H1 (cell line): ENCODE data around the gene SP8. TPM values are rescaled to one million over a fixed set of nuclear protein-coding genes. Genes with fewer than 3 reads are reported as not detected.

Experiments
- ASH2L ChIP-seq: fragments of 200-600, 300-600 bp; sonication (generic); IDR thresholded peaks from one replicate; pipeline ENCODE4 v1.7.1; 2017; ENCODE audit warnings: low read length
- ATF3 ChIP-seq: IDR thresholded peaks from 2 replicates; pipeline ENCODE4 v1.6.1; 2011; ENCODE audit warnings: low read depth, mild to moderate bottlenecking, low read length; ENCODE audit not compliant: insufficient read depth
- HDAC6 ChIP-seq: IDR thresholded peaks from one replicate; pipeline ENCODE4 v1.7.1; 2012; ENCODE audit warnings: low read depth, mild to moderate bottlenecking, inconsistent platforms, low read length, moderate library complexity
- MAFK ChIP-seq: IDR thresholded peaks from 2 replicates; pipeline ENCODE4 v1.6.1; 2012; ENCODE audit warnings: low read depth, mild to moderate bottlenecking, improper control_type of control experiment, low read length
- PHF8 ChIP-seq: fragments of 200-600 bp; sonication (generic); conservative IDR thresholded peaks from 2 replicates; pipeline ENCODE4 v1.7.1; 2012; ENCODE audit warnings: low read depth, mild to moderate bottlenecking, inconsistent platforms, low read length, moderate library complexity
- RXRA ChIP-seq: IDR thresholded peaks from 2 replicates; pipeline ENCODE4 v1.6.1; 2011; ENCODE audit warnings: low read depth, mild to moderate bottlenecking, low read length, moderate library complexity; ENCODE audit not compliant: insufficient read depth
- SP2 ChIP-seq: IDR thresholded peaks from 2 replicates; pipeline ENCODE4 v1.6.1; 2012; ENCODE audit warnings: mild to moderate bottlenecking, low read length, inconsistent platforms
- SP4 ChIP-seq: IDR thresholded peaks from 2 replicates; pipeline ENCODE4 v1.6.1; 2012; ENCODE audit warnings: low read length, inconsistent platforms
- TCF12 ChIP-seq: IDR thresholded peaks from 2 replicates; pipeline ENCODE4 v1.6.1; 2011; ENCODE audit warnings: low read depth, mild to moderate bottlenecking, low read length
- YY1 ChIP-seq: IDR thresholded peaks from 2 replicates; pipeline ENCODE4 v1.6.1; 2011; ENCODE audit warnings: low read depth, mild to moderate bottlenecking, low read length
- polyA plus RNA-seq, 7 experiments: library from polyadenylated mRNA; depleted of rRNA in 3 of 7; stranded (reverse) in 5 of 7; unstranded in 2 of 7; fragments of >200 nt in 5 of 7; fragments of 200-250 nt in 2 of 7; gene quantifications; 1 replicate in 5 of 7; 2 replicates in 1 of 7; 4 replicates in 1 of 7; pipeline versions ENCODE4 v1.2.1 to v1.2.3, GENCODE V29; 2011 to 2013; ENCODE audit warnings: missing spikeins in 2 of 7, mixed read lengths in 2 of 7
- total RNA-seq: library from RNA; stranded (reverse); fragmentation: NEBNext Ultra II Directional; extraction: Animal tissue kit (Norgen Biotek cat#: 25700); gene quantifications from 2 replicates; pipeline ENCODE4 v1.2.1, GENCODE V29; 2021
- TF ChIP-seq, protein P1 (sequence below): fragments of 300-600 bp; sonication (generic); IDR thresholded peaks from 2 replicates; pipeline ENCODE4 v1.7.1; 2012; ENCODE audit warnings: low read length, moderate library complexity, mild to moderate bottlenecking, inconsistent platforms; ENCODE audit not compliant: insufficient replicate concordance

SP8 gene
- total and polyA plus RNA-seq, 2 of the 8 experiments (the other 6 are each of a cell fraction or from before 2014, with no cell fraction given) = 11.3 to 12.0 TPM

GRCh38 chr7:20793694-20794394 is 7.2 kb upstream of the SP8 start (continued):
- TF ChIP-seq, protein P1, sequence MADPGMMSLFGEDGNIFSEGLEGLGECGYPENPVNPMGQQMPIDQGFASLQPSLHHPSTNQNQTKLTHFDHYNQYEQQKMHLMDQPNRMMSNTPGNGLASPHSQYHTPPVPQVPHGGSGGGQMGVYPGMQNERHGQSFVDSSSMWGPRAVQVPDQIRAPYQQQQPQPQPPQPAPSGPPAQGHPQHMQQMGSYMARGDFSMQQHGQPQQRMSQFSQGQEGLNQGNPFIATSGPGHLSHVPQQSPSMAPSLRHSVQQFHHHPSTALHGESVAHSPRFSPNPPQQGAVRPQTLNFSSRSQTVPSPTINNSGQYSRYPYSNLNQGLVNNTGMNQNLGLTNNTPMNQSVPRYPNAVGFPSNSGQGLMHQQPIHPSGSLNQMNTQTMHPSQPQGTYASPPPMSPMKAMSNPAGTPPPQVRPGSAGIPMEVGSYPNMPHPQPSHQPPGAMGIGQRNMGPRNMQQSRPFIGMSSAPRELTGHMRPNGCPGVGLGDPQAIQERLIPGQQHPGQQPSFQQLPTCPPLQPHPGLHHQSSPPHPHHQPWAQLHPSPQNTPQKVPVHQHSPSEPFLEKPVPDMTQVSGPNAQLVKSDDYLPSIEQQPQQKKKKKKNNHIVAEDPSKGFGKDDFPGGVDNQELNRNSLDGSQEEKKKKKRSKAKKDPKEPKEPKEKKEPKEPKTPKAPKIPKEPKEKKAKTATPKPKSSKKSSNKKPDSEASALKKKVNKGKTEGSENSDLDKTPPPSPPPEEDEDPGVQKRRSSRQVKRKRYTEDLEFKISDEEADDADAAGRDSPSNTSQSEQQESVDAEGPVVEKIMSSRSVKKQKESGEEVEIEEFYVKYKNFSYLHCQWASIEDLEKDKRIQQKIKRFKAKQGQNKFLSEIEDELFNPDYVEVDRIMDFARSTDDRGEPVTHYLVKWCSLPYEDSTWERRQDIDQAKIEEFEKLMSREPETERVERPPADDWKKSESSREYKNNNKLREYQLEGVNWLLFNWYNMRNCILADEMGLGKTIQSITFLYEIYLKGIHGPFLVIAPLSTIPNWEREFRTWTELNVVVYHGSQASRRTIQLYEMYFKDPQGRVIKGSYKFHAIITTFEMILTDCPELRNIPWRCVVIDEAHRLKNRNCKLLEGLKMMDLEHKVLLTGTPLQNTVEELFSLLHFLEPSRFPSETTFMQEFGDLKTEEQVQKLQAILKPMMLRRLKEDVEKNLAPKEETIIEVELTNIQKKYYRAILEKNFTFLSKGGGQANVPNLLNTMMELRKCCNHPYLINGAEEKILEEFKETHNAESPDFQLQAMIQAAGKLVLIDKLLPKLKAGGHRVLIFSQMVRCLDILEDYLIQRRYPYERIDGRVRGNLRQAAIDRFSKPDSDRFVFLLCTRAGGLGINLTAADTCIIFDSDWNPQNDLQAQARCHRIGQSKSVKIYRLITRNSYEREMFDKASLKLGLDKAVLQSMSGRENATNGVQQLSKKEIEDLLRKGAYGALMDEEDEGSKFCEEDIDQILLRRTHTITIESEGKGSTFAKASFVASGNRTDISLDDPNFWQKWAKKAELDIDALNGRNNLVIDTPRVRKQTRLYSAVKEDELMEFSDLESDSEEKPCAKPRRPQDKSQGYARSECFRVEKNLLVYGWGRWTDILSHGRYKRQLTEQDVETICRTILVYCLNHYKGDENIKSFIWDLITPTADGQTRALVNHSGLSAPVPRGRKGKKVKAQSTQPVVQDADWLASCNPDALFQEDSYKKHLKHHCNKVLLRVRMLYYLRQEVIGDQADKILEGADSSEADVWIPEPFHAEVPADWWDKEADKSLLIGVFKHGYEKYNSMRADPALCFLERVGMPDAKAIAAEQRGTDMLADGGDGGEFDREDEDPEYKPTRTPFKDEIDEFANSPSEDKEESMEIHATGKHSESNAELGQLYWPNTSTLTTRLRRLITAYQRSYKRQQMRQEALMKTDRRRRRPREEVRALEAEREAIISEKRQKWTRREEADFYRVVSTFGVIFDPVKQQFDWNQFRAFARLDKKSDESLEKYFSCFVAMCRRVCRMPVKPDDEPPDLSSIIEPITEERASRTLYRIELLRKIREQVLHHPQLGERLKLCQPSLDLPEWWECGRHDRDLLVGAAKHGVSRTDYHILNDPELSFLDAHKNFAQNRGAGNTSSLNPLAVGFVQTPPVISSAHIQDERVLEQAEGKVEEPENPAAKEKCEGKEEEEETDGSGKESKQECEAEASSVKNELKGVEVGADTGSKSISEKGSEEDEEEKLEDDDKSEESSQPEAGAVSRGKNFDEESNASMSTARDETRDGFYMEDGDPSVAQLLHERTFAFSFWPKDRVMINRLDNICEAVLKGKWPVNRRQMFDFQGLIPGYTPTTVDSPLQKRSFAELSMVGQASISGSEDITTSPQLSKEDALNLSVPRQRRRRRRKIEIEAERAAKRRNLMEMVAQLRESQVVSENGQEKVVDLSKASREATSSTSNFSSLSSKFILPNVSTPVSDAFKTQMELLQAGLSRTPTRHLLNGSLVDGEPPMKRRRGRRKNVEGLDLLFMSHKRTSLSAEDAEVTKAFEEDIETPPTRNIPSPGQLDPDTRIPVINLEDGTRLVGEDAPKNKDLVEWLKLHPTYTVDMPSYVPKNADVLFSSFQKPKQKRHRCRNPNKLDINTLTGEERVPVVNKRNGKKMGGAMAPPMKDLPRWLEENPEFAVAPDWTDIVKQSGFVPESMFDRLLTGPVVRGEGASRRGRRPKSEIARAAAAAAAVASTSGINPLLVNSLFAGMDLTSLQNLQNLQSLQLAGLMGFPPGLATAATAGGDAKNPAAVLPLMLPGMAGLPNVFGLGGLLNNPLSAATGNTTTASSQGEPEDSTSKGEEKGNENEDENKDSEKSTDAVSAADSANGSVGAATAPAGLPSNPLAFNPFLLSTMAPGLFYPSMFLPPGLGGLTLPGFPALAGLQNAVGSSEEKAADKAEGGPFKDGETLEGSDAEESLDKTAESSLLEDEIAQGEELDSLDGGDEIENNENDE = no peak
- no peak for TF ChIP-seq ATF3
- no peak for TF ChIP-seq HDAC6
- TF ChIP-seq ASH2L = no peak
- TF ChIP-seq MAFK = no peak
- TF ChIP-seq SP2 = no peak
- no peak for TF ChIP-seq PHF8
- peak; percentile 33; the same call in 1 of the 2 replicates for TF ChIP-seq YY1
- no peak for TF ChIP-seq SP4
- TF ChIP-seq TCF12 = no peak
- TF ChIP-seq RXRA = no peak
